ENCODE measurements around the gene ARMCX5. TPM values are rescaled to one million over a fixed set of nuclear protein-coding genes. Genes with fewer than 3 reads are reported as not detected.

The ARMCX5 gene
- 10 to 100 TPM in 3 of 7 donors, 1 to 10 TPM in 4; 6.8 to 19.1 (median 9.2) TPM for total RNA-seq
- polyA plus RNA-seq = 1 to 10 TPM; 5.3 to 6.1 (median 5.7) TPM
- long read RNA-seq, donor 1, full-length matches to known transcripts = 10 of 10 reads
- long read RNA-seq, donor 1, partial matches to known transcripts = 0 of 10 reads
- long read RNA-seq, donor 1, other reads (novel, unspliced or antisense) = 0 of 10 reads
- long read RNA-seq, donor 2, full-length matches to known transcripts = 10 of 10 reads
- long read RNA-seq, donor 2, partial matches to known transcripts = 0 of 10 reads
- long read RNA-seq, donor 2, other reads (novel, unspliced or antisense) = 0 of 10 reads

DNA sequence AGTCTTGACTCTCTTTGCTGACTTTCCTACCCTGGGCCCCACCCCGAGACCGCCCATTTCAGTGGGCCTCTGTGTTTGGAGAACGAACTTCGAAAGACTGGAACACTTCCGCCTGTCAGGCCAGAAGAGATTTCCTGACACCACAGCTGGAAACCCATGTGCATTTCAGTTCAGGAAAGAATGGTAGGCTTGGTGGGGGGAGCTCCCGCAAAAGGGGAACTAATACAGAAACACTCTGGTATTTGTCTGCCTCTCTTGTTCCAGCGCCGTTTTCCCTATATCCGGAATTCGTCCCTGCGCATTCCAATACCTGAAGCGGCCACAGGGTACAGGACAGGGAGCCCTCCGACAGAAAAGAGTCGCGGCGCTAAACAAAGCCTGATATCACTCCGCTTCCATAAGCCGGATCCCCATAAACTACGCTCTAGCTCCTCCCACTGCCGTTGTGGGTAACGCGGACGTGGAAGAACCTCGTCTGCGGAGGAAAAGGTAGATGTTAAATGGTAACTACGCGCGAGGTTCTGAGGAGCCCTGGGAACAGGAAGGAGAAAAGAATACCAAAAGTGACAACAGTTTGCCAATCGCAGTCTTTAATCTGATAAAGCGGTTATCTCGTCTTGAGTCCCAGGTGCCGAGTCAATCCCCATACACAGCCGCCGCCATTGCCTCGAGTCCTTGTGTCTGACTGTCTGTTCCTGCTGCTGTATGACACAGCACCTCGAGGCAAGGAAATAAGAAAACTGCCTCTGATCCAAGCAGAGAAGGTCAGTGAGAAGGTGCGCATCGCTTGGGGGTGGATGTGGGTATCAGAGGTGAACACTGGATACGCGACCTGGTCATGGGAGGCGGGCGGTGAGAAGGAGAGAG lies at the start of gene ARMCX5:
Gene ARMCX5 (plus strand): TSS at position 432 of the 867 bp plus-strand sequence. CDS start 2,627 bp downstream, outside the sequence.
- peaks cover 0 to 8% (median 0%) of the 10 kb centered on the region in 6 donors for H3K36me3 ChIP-seq
- peaks cover 0 to 10% (median 0%) of the 10 kb centered on the region in 6 donors for H3K4me1 ChIP-seq
- 0 to 38% (median 7%) methylated on average over 41 to 42 of the region's 42 CpGs for WGBS, 5 donors
- peak in 2 of 3 donors; percentile 61 to 87 for TF ChIP-seq POLR2AphosphoS5 (IDR thresholded peaks at IDR 0.05)
- TF ChIP-seq POLR2A (IDR thresholded peaks at IDR 0.05) = peak in 1 of 3 donors; percentile 16
- TF ChIP-seq, protein P1, sequence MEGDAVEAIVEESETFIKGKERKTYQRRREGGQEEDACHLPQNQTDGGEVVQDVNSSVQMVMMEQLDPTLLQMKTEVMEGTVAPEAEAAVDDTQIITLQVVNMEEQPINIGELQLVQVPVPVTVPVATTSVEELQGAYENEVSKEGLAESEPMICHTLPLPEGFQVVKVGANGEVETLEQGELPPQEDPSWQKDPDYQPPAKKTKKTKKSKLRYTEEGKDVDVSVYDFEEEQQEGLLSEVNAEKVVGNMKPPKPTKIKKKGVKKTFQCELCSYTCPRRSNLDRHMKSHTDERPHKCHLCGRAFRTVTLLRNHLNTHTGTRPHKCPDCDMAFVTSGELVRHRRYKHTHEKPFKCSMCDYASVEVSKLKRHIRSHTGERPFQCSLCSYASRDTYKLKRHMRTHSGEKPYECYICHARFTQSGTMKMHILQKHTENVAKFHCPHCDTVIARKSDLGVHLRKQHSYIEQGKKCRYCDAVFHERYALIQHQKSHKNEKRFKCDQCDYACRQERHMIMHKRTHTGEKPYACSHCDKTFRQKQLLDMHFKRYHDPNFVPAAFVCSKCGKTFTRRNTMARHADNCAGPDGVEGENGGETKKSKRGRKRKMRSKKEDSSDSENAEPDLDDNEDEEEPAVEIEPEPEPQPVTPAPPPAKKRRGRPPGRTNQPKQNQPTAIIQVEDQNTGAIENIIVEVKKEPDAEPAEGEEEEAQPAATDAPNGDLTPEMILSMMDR (IDR thresholded peaks at IDR 0.05 in 8 of 11, conservative IDR thresholded peaks at IDR 0.05 in 3 of 11) = peak in 3 of 11 experiments; percentile 13 to 19 (median 16)
- peak; percentile 84 for DNase-seq
- intact Hi-C loops (cut with DNase I; ENCODE audit: low total_unique reads) = no loop called here
- H3K4me3 ChIP-seq = peak within 1 kb of the TSS; percentile 41 to 75 (median 48)
- no peaks in the 10 kb centered on the region for H3K27me3 ChIP-seq (replicated peaks in 1 of 7)
- peak within 1 kb of the TSS; percentile 72 to 82 (median 79) for H3K27ac ChIP-seq
- H3K9me3 ChIP-seq = no peaks in the 10 kb centered on the region

DNA sequence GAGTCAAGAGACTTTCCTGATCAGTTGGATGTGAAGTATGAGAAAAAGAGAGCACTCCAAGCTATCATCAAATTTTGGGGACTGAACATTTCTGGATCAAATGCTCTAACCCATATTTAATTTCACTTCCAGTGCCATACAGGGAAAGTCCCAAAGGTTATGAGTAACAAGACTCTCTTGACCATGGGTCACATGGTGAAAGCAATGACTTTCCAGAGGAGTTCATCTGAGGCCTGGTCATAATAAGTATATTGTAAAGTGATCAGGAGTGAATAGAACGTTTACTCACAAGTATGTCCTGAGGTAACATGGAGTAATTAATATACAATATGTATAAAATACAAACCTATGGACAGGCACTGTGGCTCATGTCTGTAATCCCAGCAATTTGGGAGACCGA lies 40.7 kb upstream of the ARMCX5 start:
- Histone ChIP-seq H3K36me3 (no peaks in the 10 kb centered on the region), H3K9me3 (no peaks in the 10 kb centered on the region), H3K4me3 (no peak overlapping the region), H3K4me1 (no peaks in the 10 kb centered on the region), H3K27ac (no peak overlapping the region), H3K27me3 (replicated peaks in 1 of 7) (peaks cover 0 to 4% (median 0%) of the 10 kb centered on the region in 7 donors)
- intact Hi-C loops (cut with DNase I; ENCODE audit: low total_unique reads) = no loop called here
- no peak for DNase-seq
- TF ChIP-seq POLR2AphosphoS5 (IDR thresholded peaks at IDR 0.05) = no peak
- no peak for TF ChIP-seq POLR2A (IDR thresholded peaks at IDR 0.05)
- TF ChIP-seq, protein P1 (IDR thresholded peaks at IDR 0.05 in 8 of 11, conservative IDR thresholded peaks at IDR 0.05 in 3 of 11) = no peak
- WGBS, 5 donors = 79 to 92% (median 85%) methylated on average over 2 of the region's 2 CpGs

DNA sequence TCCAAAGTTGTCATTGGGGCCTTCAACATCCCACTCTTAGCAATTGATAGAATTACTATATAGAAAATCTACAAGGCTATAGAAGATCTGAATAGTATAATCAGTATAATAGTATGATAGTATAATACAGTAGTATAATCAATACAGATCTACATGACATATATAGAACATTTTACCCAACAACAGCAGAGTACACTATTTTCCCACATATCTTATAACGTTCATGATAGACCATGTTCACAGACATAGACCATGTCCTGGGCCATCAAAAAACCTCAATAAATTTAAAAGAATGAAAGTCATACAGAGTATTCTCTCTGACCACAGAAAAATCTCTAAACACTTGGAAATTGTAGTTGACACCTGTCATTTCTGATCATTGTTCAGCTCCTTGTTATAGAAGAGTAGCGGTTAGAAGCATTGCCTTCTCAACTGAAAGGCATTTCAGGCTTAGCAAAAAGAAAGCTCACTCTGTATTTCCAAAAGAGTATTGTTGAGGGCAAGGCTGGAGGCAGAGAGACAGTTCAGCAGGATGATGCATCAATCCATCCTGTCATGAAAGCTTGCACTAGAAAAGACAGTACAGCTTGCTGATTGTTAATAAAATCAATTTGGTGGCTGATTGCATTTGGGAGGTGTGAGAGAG lies 38.8 kb upstream of the ARMCX5 start:
- H3K27me3 ChIP-seq (replicated peaks in 1 of 7) = peaks cover 0 to 4% (median 0%) of the 10 kb centered on the region in 7 donors
- H3K4me1 ChIP-seq = no peaks in the 10 kb centered on the region
- intact Hi-C loops (cut with DNase I; ENCODE audit: low total_unique reads) = no loop called here
- 68 to 89% (median 79%) methylated on average over 2 of the region's 2 CpGs for WGBS, 5 donors
- H3K36me3 ChIP-seq = no peaks in the 10 kb centered on the region
- no peak overlapping the region for H3K27ac ChIP-seq
- DNase-seq = no peak
- no peaks in the 10 kb centered on the region for H3K9me3 ChIP-seq
- no peak overlapping the region for H3K4me3 ChIP-seq
- TF ChIP-seq, protein P1 (IDR thresholded peaks at IDR 0.05 in 8 of 11, conservative IDR thresholded peaks at IDR 0.05 in 3 of 11) = no peak
- no peak for TF ChIP-seq POLR2AphosphoS5 (IDR thresholded peaks at IDR 0.05)
- no peak for TF ChIP-seq POLR2A (IDR thresholded peaks at IDR 0.05)
